ENCODE measurements around the gene GALNT18. TPM values are rescaled to one million over a fixed set of nuclear protein-coding genes. Genes with fewer than 3 reads are reported as not detected.

Gene GALNT18
- total and polyA plus RNA-seq, 9 donors: 3.0 to 13.2 (median 7.7) TPM

GRCh38 chr11:11476971-11477645 lies 144.7 kb downstream of the GALNT18 start:
- DNase-seq: no peak
- Histone ChIP-seq H3K27me3 (no peaks in the 10 kb centered on the region), H3K4me3 (no peak overlapping the region), H3K36me3 (no peaks in the 10 kb centered on the region), H3K4me1 (ENCODE audit: insufficient read depth) (no peaks in the 10 kb centered on the region), H3K27ac (no peak overlapping the region), H3K9me3 (no peaks in the 10 kb centered on the region)
- 70 to 96% (median 92%) methylated on average over 4 of the region's 4 CpGs for WGBS, 3 donors
- intact Hi-C loops (cut with DNase I): no loop called here
- TF ChIP-seq CTCF (IDR thresholded peaks at IDR 0.05) (no peak), POLR2A (IDR thresholded peaks at IDR 0.05) (no peak), EP300 (IDR thresholded peaks at IDR 0.05) (no peak)

- 85 to 87% (median 85%) methylated on average over 2 of the region's 2 CpGs for WGBS, 3 donors
- no peaks in the 10 kb centered on the region for H3K9me3 ChIP-seq
- DNase-seq: no peak
- intact Hi-C loops (cut with DNase I): no loop called here
- no peaks in the 10 kb centered on the region for H3K27me3 ChIP-seq
- no peak overlapping the region for H3K27ac ChIP-seq
- H3K36me3 ChIP-seq: no peaks in the 10 kb centered on the region
- no peaks in the 10 kb centered on the region for H3K4me1 ChIP-seq (ENCODE audit: insufficient read depth)
- H3K4me3 ChIP-seq: no peak overlapping the region
- TF ChIP-seq POLR2A (IDR thresholded peaks at IDR 0.05) (no peak), EP300 (IDR thresholded peaks at IDR 0.05) (no peak), CTCF (IDR thresholded peaks at IDR 0.05) (no peak)
Observed at GRCh38 chr11:11476499-11476898, 145.3 kb downstream of the GALNT18 start.

DNA sequence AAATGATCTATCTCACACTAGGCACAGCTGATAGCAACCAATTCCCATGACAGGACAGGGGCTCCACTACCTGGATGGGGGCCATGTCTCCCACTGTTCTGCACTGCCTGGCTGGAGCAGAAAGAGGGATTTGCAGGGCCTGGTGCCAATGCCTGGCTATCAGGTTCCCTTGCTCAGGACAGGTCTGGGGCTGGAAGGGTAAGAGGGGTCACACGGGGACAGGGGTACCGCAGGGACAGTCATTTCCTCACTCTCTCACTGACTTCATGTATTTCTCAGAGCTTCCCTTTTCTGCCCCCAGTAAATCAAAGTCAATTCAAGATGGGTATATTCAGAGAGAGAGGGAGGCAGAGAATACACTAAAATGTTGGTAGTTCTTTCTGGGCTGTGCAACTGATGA lies 149.7 kb downstream of the GALNT18 start:
- no peak for DNase-seq
- intact Hi-C loops (cut with DNase I): no loop called here
- no peak overlapping the region for H3K4me3 ChIP-seq
- H3K27ac ChIP-seq: no peak overlapping the region
- no peaks in the 10 kb centered on the region for H3K4me1 ChIP-seq (ENCODE audit: insufficient read depth)
- H3K9me3 ChIP-seq: no peaks in the 10 kb centered on the region
- whole genome bisulfite sequencing, 3 donors: 89 to 95% (median 95%) methylated on average over 2 of the region's 2 CpGs
- H3K36me3 ChIP-seq: no peaks in the 10 kb centered on the region
- no peak for TF ChIP-seq CTCF (IDR thresholded peaks at IDR 0.05)
- no peak for TF ChIP-seq EP300 (IDR thresholded peaks at IDR 0.05)
- no peak for TF ChIP-seq POLR2A (IDR thresholded peaks at IDR 0.05)
- no peaks in the 10 kb centered on the region for H3K27me3 ChIP-seq

- Histone ChIP-seq H3K9me3 (no peaks in the 10 kb centered on the region), H3K4me1 (ENCODE audit: insufficient read depth) (no peaks in the 10 kb centered on the region), H3K27me3 (no peaks in the 10 kb centered on the region), H3K36me3 (no peaks in the 10 kb centered on the region), H3K4me3 (no peak overlapping the region), H3K27ac (no peak overlapping the region)
- WGBS, 3 donors: 72 to 95% (median 82%) methylated on average over 4 of the region's 4 CpGs
- intact Hi-C loops (cut with DNase I): no loop called here
- no peak for TF ChIP-seq POLR2A (IDR thresholded peaks at IDR 0.05)
- no peak for TF ChIP-seq EP300 (IDR thresholded peaks at IDR 0.05)
- TF ChIP-seq CTCF (IDR thresholded peaks at IDR 0.05): no peak
- no peak for DNase-seq
Observed at GRCh38 chr11:11471201-11471600, 150.6 kb downstream of the GALNT18 start.

Data from ovary (tissue), 9 donors.